Measurements from ENCODE around the gene BMP8B. TPM values are rescaled to one million over a fixed set of nuclear protein-coding genes. Genes with fewer than 3 reads are reported as not detected.
"Not testable (repeated sequence)": the region's sequence is repeated elsewhere in the genome, so short reads cannot be mapped to it uniquely, and the experiment has no call there.

BMP8B gene
- total RNA-seq, 1 donor from 2014 or later = 1.4 TPM

DNA sequence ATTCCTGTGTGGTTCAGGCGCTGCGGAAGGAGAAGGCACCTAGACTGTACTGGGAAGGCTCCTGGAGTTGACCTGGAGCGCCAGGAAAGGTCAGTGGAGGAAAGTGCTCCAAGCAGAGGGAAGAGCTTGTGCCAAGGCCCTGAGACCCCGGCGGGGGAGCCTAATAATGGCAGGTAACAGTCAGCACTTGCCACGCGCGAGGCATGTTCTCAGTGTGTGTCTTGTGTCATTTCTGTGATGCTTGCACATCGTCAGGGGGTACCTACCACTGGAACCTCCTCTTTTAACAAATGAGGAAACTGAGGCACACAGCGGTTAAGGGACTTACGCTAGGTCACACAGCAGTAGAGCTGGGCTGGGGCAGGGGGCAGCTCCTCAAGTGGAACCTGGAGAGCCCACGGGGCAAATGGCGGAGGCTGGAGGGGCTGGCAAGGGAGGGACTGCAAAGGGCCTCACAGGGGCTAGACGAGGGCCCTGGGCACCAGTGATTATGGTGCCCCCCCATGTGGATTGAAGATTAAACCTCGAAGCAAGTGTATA, 976 bp upstream of the BMP8B start:
- Mint-ChIP-seq H3K4me3 (peak overlapping the region; percentile 77), H3K27ac (ENCODE audit: unreplicated experiment) (no peak overlapping the region), H3K4me1 (peaks cover 24% of the 10 kb centered on the region), H3K27me3 (ENCODE audit: low read depth) (peaks cover 71% of the 10 kb centered on the region), H3K9me3 (no peaks in the 10 kb centered on the region), H3K36me3 (ENCODE audit: low read depth) (no peaks in the 10 kb centered on the region)
- TF ChIP-seq, protein P1, sequence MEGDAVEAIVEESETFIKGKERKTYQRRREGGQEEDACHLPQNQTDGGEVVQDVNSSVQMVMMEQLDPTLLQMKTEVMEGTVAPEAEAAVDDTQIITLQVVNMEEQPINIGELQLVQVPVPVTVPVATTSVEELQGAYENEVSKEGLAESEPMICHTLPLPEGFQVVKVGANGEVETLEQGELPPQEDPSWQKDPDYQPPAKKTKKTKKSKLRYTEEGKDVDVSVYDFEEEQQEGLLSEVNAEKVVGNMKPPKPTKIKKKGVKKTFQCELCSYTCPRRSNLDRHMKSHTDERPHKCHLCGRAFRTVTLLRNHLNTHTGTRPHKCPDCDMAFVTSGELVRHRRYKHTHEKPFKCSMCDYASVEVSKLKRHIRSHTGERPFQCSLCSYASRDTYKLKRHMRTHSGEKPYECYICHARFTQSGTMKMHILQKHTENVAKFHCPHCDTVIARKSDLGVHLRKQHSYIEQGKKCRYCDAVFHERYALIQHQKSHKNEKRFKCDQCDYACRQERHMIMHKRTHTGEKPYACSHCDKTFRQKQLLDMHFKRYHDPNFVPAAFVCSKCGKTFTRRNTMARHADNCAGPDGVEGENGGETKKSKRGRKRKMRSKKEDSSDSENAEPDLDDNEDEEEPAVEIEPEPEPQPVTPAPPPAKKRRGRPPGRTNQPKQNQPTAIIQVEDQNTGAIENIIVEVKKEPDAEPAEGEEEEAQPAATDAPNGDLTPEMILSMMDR (conservative IDR thresholded peaks at IDR 0.05) = no peak
- no peak for DNase-seq (ENCODE audit: low read depth, low spot score)

DNA sequence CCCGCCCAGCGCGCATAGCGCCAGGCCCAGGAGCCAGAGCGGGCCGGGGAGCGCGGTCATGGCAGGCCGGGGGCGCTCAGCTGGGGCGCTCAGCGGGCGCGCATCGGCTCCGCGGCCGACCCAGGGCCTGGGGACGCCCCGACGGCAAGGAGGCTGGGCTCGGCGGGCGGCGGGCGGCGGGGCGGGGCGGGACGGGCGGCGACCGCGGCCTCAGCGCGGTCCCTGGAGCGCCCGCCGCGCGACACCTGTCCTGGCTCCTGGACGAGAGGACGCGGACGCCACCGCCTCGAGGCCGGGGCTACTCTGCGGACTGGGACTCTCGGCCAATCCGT, 273 bp downstream of the BMP8B start:
- H3K4me3 Mint-ChIP-seq = no peak overlapping the region
- H3K4me1 Mint-ChIP-seq = peaks cover 24% of the 10 kb centered on the region
- no peak overlapping the region for H3K27ac Mint-ChIP-seq (ENCODE audit: unreplicated experiment)
- peaks cover 72% of the 10 kb centered on the region for H3K27me3 Mint-ChIP-seq (ENCODE audit: low read depth)
- no peaks in the 10 kb centered on the region for H3K36me3 Mint-ChIP-seq (ENCODE audit: low read depth)
- DNase-seq (ENCODE audit: low read depth, low spot score) = no peak
- H3K9me3 Mint-ChIP-seq = no peaks in the 10 kb centered on the region
- TF ChIP-seq, protein P1 (conservative IDR thresholded peaks at IDR 0.05) = no peak

DNA sequence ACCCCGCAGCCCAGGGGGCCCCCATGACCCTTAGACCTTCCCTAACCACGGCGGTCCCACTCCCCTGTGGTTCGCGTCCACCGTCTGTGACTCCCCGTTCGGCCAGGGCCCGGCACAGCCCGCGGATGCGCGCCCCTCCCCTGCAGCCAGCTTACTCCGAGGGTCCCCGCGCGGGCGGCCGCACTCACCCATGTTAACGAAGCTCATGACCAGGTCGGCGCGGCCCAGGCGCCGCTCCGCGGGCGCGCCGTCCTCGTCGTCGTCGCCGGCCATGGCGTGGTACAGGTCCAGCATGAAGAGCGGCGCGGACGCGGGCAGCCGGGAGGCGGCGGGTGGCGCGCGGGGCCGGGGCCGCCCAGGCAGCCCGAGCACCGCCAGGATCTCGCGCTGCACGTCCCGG, 701 bp downstream of the BMP8B start:
- H3K27ac Mint-ChIP-seq (ENCODE audit: unreplicated experiment); DNase-seq (ENCODE audit: low read depth, low spot score); H3K4me3 Mint-ChIP-seq; H3K36me3 Mint-ChIP-seq (ENCODE audit: low read depth); H3K9me3 Mint-ChIP-seq: not testable (repeated sequence)
- Mint-ChIP-seq H3K4me1 (peaks cover 23% of the 10 kb centered on the region), H3K27me3 (ENCODE audit: low read depth) (peaks cover 71% of the 10 kb centered on the region)

DNA sequence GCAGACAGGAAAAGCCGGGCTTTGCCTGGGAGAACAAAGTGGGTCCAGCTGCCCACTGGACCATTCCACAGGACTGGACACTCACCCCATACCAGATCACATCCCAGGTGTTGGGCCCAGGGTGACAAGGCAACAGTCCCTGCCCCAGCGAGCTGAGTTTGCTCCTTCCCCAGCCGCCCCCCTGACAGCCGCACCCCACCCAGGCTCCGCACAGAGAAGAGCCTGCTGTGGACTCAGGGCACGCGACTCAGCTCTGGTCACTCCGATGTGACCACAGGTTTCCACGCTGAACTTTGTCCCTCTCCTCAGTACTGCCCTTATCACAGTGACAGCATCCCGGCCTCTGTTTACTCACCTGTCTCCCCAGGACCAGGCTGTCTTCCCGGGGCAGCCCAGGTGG, 1.2 kb downstream of the BMP8B start:
- Mint-ChIP-seq H3K27ac (ENCODE audit: unreplicated experiment) (no peak overlapping the region), H3K27me3 (ENCODE audit: low read depth) (peaks cover 66% of the 10 kb centered on the region), H3K4me1 (peaks cover 19% of the 10 kb centered on the region), H3K9me3 (no peaks in the 10 kb centered on the region), H3K4me3 (peak overlapping the region; percentile 41), H3K36me3 (ENCODE audit: low read depth) (no peaks in the 10 kb centered on the region)
- TF ChIP-seq, protein P1 (conservative IDR thresholded peaks at IDR 0.05) = no peak
- DNase-seq (ENCODE audit: low read depth, low spot score) = no peak

DNA sequence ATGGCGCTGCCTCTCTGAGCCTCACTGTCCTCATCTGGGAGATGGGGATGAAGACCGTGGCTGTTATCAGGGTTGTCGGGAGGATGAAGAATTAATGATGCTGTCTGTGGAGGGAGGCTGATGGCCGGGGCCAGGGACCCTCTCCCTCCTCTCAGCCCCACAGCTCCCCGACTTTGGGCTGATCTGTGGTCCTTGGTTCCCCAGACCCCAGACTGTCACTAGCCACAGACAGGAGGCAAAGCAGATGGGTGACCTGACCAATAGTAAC, 1.6 kb downstream of the BMP8B start:
- peaks cover 62% of the 10 kb centered on the region for H3K27me3 Mint-ChIP-seq (ENCODE audit: low read depth)

DNA sequence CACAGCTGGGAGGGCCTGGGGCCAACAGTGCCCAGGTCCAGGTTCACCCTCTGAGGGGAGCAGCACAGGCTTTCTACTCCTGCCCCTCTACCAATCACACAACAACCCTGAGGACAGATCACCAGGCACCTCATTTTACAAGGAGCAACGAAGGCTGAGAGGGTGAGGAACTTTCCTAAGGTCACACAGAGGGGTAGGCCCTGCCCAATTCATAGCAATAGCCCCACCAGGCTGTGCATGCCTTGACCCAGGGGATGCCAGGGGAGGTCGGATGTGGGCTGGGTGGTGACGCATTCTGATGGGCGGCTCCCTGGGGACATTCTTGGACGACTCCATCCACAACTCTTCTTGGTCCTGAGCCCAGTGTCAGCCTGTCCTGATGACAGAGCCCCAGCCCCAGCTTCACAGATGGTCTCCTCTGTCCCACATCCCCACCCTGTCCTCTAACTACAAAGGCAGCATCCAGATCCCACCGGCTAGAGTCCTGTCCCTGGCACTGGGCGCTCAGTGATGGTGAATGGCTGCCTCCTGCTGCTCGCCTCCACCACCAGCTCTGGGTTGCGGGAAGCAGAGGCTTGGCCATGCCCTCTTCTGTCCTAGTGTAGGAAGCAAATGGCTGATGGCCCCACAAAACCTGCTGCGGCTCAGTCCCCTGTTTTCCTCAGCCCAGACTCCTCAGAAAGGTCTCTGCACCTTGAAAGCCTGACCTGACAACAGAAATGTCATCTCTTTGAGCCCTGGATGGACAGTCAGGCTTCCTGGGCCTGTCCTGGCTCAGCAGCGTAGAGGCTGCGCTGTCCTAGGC, 2.2 kb downstream of the BMP8B start:
- peak overlapping the region; percentile 86 for H3K4me3 Mint-ChIP-seq
- H3K27me3 Mint-ChIP-seq (ENCODE audit: low read depth) = peaks cover 57% of the 10 kb centered on the region
- H3K36me3 Mint-ChIP-seq (ENCODE audit: low read depth); H3K9me3 Mint-ChIP-seq; DNase-seq (ENCODE audit: low read depth, low spot score): not testable (repeated sequence)
- peak overlapping the region; percentile 94 for H3K27ac Mint-ChIP-seq (ENCODE audit: unreplicated experiment)
- peaks cover 19% of the 10 kb centered on the region for H3K4me1 Mint-ChIP-seq

More for the DNA sequence above, 1.6 kb downstream of the BMP8B start:
- not testable (repeated sequence) for H3K27ac Mint-ChIP-seq (ENCODE audit: unreplicated experiment); H3K9me3 Mint-ChIP-seq; H3K36me3 Mint-ChIP-seq (ENCODE audit: low read depth); DNase-seq (ENCODE audit: low read depth, low spot score)
- H3K4me1 Mint-ChIP-seq = peaks cover 19% of the 10 kb centered on the region
- H3K4me3 Mint-ChIP-seq = peak overlapping the region; percentile 41

DNA sequence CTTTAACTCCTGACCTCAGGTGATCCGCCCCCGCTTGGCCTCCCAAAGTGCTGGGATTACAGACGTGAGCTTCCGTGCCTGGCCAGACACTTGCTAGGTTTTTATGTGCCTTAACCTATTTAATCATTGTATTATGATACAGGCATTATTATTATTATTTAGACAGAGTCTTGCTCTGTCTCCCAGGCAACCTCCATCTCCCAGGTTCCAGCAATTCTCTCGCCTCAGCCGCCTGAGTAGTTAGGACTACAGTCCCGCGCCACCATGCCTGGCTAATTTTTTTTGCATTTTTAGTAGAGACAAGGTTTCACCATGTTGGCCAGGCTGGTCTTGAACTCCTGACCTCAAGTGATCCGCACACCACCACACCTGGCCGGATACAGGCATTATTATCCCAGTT, 6.0 kb downstream of the BMP8B start:
- peaks cover 15% of the 10 kb centered on the region for H3K4me1 Mint-ChIP-seq
- not testable (repeated sequence) for H3K36me3 Mint-ChIP-seq (ENCODE audit: low read depth); H3K4me3 Mint-ChIP-seq; H3K9me3 Mint-ChIP-seq; H3K27ac Mint-ChIP-seq (ENCODE audit: unreplicated experiment); DNase-seq (ENCODE audit: low read depth, low spot score)
- H3K27me3 Mint-ChIP-seq (ENCODE audit: low read depth) = peaks cover 33% of the 10 kb centered on the region
